ENCODE data around the gene NEBL.

- no peak for TF ChIP-seq CTCF (IDR thresholded peaks at IDR 0.05)
- no peak for TF ChIP-seq EZH2 (IDR thresholded peaks at IDR 0.05)
- no peak for TF ChIP-seq EZH2phosphoT487 (IDR thresholded peaks at IDR 0.05)
These were observed 86.0 kb downstream of the NEBL start for GRCh38 chr10:20811131-20811530.
